ENCODE results near the gene BCAR1.

DNA sequence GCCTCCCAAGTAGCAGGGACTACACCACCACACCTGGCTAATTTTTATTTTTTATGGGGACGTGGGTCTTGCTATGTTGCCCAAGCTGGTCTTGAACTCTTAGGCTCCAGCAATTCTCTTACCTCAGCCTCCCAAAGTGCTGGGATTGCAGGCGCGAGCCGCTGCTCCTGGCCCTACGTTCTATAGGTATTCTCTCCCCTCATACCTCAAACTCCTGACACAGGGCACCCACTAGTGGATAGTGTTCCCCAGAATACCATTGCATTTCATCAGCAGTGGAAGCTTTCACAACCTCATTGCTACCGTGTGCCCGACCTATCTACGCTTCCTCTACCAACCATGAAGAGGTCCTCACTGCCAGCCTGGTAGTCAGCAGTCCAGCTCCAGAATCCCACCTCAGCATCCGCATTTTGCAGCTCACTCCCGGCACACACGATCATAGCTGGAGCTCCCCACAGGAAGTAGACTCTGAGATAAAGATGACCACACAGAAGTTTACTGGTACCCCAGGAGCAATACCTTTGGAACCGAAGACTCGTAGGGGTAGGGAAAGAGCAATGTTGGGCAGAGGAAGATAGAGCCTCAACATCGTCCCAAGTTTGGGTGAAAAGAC lies 53.8 kb downstream of the BCAR1 start:
- TF ChIP-seq CTCF (IDR thresholded peaks at IDR 0.05 in 2 of 3, conservative IDR thresholded peaks at IDR 0.05 in 1 of 3; ENCODE audit: control insufficient read depth in 2 of 3, extremely low read depth in 1 of 3, insufficient read depth in 1 of 3, low read depth in 3 of 3, low read length in 3 of 3) (no peak), EZH2 (IDR thresholded peaks at IDR 0.05; ENCODE audit: borderline replicate concordance, control insufficient read depth, low read depth, low read length) (no peak), YY1 (IDR thresholded peaks at IDR 0.05; ENCODE audit: low read depth, low read length) (no peak), ATF2 (IDR thresholded peaks at IDR 0.05; ENCODE audit: low read length) (no peak), TCF7 (IDR thresholded peaks at IDR 0.05; ENCODE audit: borderline replicate concordance) (no peak), NR2C2 (IDR thresholded peaks at IDR 0.05; ENCODE audit: borderline replicate concordance, control insufficient read depth, insufficient read length, low read depth) (no peak), POLR2A (IDR thresholded peaks at IDR 0.05; ENCODE audit: low read depth, low read length) (no peak), ZNF592 (IDR thresholded peaks at IDR 0.05) (no peak)
- TF ChIP-seq, protein P1, sequence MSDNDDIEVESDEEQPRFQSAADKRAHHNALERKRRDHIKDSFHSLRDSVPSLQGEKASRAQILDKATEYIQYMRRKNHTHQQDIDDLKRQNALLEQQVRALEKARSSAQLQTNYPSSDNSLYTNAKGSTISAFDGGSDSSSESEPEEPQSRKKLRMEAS (IDR thresholded peaks at IDR 0.05; ENCODE audit: low read depth, low read length): no peak
- TF ChIP-seq, protein P2, sequence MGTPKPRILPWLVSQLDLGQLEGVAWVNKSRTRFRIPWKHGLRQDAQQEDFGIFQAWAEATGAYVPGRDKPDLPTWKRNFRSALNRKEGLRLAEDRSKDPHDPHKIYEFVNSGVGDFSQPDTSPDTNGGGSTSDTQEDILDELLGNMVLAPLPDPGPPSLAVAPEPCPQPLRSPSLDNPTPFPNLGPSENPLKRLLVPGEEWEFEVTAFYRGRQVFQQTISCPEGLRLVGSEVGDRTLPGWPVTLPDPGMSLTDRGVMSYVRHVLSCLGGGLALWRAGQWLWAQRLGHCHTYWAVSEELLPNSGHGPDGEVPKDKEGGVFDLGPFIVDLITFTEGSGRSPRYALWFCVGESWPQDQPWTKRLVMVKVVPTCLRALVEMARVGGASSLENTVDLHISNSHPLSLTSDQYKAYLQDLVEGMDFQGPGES (IDR thresholded peaks at IDR 0.05): no peak
